ENCODE results near the gene GFOD1. TPM values are rescaled to one million over a fixed set of nuclear protein-coding genes. Genes with fewer than 3 reads are reported as not detected.

Gene GFOD1
- total and polyA plus RNA-seq, 10 of the 15 experiments (the other 5 are each of a cell fraction or from before 2014, with no cell fraction given): 6.5 to 41.4 (median 16.0) TPM

GRCh38 chr6:13338038-13338437, 149.4 kb downstream of the GFOD1 start:
- ChIA-PET SMC1A (ENCODE audit: uncharacterized antibody, unreplicated experiment) (interaction anchor here (0.8 to 5.6 kb wide), 32 partner anchors 10 to 1049 kb away, joined by 3 to 72 read pairs (median 6); partner anchors contain the start of genes SIRT5 and TBC1D7), RAD21 (ENCODE audit: unreplicated experiment) (interaction anchor here (0.6 to 4.4 kb wide), 33 partner anchors 8 to 1908 kb away, joined by 3 to 54 read pairs (median 5); partner anchors contain the start of genes JARID2, NOL7 and SIRT5), CTCF (interaction anchor here (0.6 to 4.2 kb wide), 36 partner anchors 9 to 729 kb away, joined by 3 to 52 read pairs (median 5); partner anchors contain the start of genes NOL7, SIRT5 and TBC1D7), POLR2A (interaction anchor here (1.1 to 1.8 kb wide), 7 partner anchors 16 to 237 kb away, joined by 3 to 8 read pairs (median 5); no protein-coding TSS in a partner anchor)
- Histone ChIP-seq H3K9me3 (replicated peaks; ENCODE audit: control insufficient read depth, insufficient read depth, low read length) (no peaks in the 10 kb centered on the region; the same call in 1 of the 3 replicates), H4K20me1 (ENCODE audit: control insufficient read depth, insufficient read depth) (no peaks in the 10 kb centered on the region), H3K9ac (ENCODE audit: control insufficient read depth, insufficient read depth, low read length) (no peak overlapping the region), H3K27ac (ENCODE audit: control insufficient read depth, insufficient read depth) (peak overlapping the region; percentile 24), H3K4me2 (ENCODE audit: control insufficient read depth, insufficient read depth) (no peak overlapping the region), H3K27me3 (replicated peaks in 1 of 2; ENCODE audit: control insufficient read depth in 2 of 2, insufficient read depth in 2 of 2, low read length in 1 of 2) (no peaks in the 10 kb centered on the region), H2AFZ (ENCODE audit: control insufficient read depth, low read depth, low read length) (peak overlapping the region; percentile 53), H3K36me3 (ENCODE audit: control insufficient read depth in 2 of 2, insufficient read depth in 2 of 2, low read length in 1 of 2) (no peaks in the 10 kb centered on the region), H3K4me1 (ENCODE audit: control insufficient read depth, insufficient read depth, low read length) (peaks cover 15% of the 10 kb centered on the region; the same call in 1 of the 2 replicates), H3K4me3 (no peak overlapping the region), H3K79me2 (ENCODE audit: control insufficient read depth, insufficient read depth, low read length) (no peaks in the 10 kb centered on the region)
- intact Hi-C loops (cut with micrococcal nuclease; ENCODE audit: unreplicated experiment): loop anchor here (5.0 kb wide), 1 partner anchor 149 kb away; the partner anchor contains the start of gene GFOD1
- in situ Hi-C loops (cut with MboI): no loop called here
- no TSS peak for BruUV-seq (replicated peaks)
- TF ChIP-seq MYB (IDR thresholded peaks at IDR 0.05; ENCODE audit: borderline replicate concordance, low read depth, low read length): no peak
- TF ChIP-seq RUNX3 (IDR thresholded peaks at IDR 0.05; ENCODE audit: low read length): peak; percentile 24; the same call in 1 of the 2 replicates
- DNase-seq (ENCODE audit: low read depth, low spot score) (no peak), ATAC-seq (peak; percentile 43; the same call in 2 of the 3 replicates), FAIRE-seq (no peak)
- WGBS (ENCODE audit: insufficient coverage, insufficient replicate concordance, low lambda C conversion rate, missing lambda C conversion rate): 85% methylated on average over 5 of the region's 5 CpGs

GRCh38 chr6:13336553-13336952, 150.8 kb downstream of the GFOD1 start:
- Histone ChIP-seq H3K4me3 (no peak overlapping the region), H4K20me1 (ENCODE audit: control insufficient read depth, insufficient read depth) (no peaks in the 10 kb centered on the region), H3K79me2 (ENCODE audit: control insufficient read depth, insufficient read depth, low read length) (no peaks in the 10 kb centered on the region), H3K9me3 (replicated peaks; ENCODE audit: control insufficient read depth, insufficient read depth, low read length) (no peaks in the 10 kb centered on the region; the same call in 1 of the 3 replicates), H3K9ac (ENCODE audit: control insufficient read depth, insufficient read depth, low read length) (no peak overlapping the region), H3K4me1 (ENCODE audit: control insufficient read depth, insufficient read depth, low read length) (peaks cover 15% of the 10 kb centered on the region; the same call in 1 of the 2 replicates), H3K36me3 (ENCODE audit: control insufficient read depth in 2 of 2, insufficient read depth in 2 of 2, low read length in 1 of 2) (no peaks in the 10 kb centered on the region), H3K4me2 (ENCODE audit: control insufficient read depth, insufficient read depth) (no peak overlapping the region), H3K27ac (ENCODE audit: control insufficient read depth, insufficient read depth) (no peak overlapping the region), H3K27me3 (replicated peaks in 1 of 2; ENCODE audit: control insufficient read depth in 2 of 2, insufficient read depth in 2 of 2, low read length in 1 of 2) (no peaks in the 10 kb centered on the region), H2AFZ (ENCODE audit: control insufficient read depth, low read depth, low read length) (peak overlapping the region; percentile 66)
- DNase-seq (ENCODE audit: low read depth, low spot score) (no peak), ATAC-seq (peak; percentile 82), FAIRE-seq (peak; percentile 90)
- ChIA-PET RAD21 (ENCODE audit: unreplicated experiment) (interaction anchor here (1.2 to 4.4 kb wide), 16 partner anchors 8 to 730 kb away, joined by 3 to 54 read pairs (median 11); partner anchors contain the start of genes NOL7, SIRT5 and TBC1D7), CTCF (interaction anchor here (0.7 to 4.2 kb wide), 23 partner anchors 13 to 412 kb away, joined by 3 to 52 read pairs (median 6); partner anchors contain the start of gene SIRT5), SMC1A (ENCODE audit: uncharacterized antibody, unreplicated experiment) (interaction anchor here (1.2 to 5.6 kb wide), 16 partner anchors 20 to 239 kb away, joined by 3 to 72 read pairs (median 24); partner anchors contain the start of gene SIRT5), POLR2A (interaction anchor here (0.6 to 1.8 kb wide), 4 partner anchors 35 to 239 kb away, joined by 3 to 6 read pairs (median 4); no protein-coding TSS in a partner anchor)
- in situ Hi-C loops (cut with MboI): no loop called here
- WGBS (ENCODE audit: insufficient coverage, insufficient replicate concordance, low lambda C conversion rate, missing lambda C conversion rate): 25% methylated on average over 11 of the region's 11 CpGs
- intact Hi-C loops (cut with micrococcal nuclease; ENCODE audit: unreplicated experiment): loop anchor here (1.0 to 5.0 kb wide), 7 partner anchors 38 to 279 kb away; partner anchors contain the start of genes GFOD1, NOL7 and SIRT5
- BruUV-seq (replicated peaks): no TSS peak
- TF ChIP-seq SRF (IDR thresholded peaks at IDR 0.05; ENCODE audit: low read depth in 2 of 2, low read length in 2 of 2) (no peak), CHD4 (IDR thresholded peaks at IDR 0.05) (no peak), NFIC (IDR thresholded peaks at IDR 0.05; ENCODE audit: low read depth, low read length) (no peak), ATF2 (IDR thresholded peaks at IDR 0.05; ENCODE audit: low read length) (no peak), USF1 (IDR thresholded peaks at IDR 0.05; ENCODE audit: borderline replicate concordance, extremely low read length, insufficient read depth, low read depth, low read length) (no peak), PAX5 (IDR thresholded peaks at IDR 0.05; ENCODE audit: borderline replicate concordance, low read depth, low read length) (no peak), STAT1 (conservative IDR thresholded peaks at IDR 0.05) (no peak), RAD21 (IDR thresholded peaks at IDR 0.05; ENCODE audit: insufficient read depth, low read depth, low read length) (peak; percentile 98), EZH2 (IDR thresholded peaks at IDR 0.05; ENCODE audit: borderline replicate concordance, control insufficient read depth, low read depth, low read length) (no peak)

All from GM12878 (cell line).